AG09309 (cell line): Measurements from ENCODE around the gene FAM53A.
"Not testable (repeated sequence)": the region's sequence is repeated elsewhere in the genome, so short reads cannot be mapped to it uniquely, and the experiment has no call there.

Experiments used
- DNase-seq: peaks from one replicate; pipeline ENCODE4 v3.0.0-alpha.2; 2010; ENCODE audit warnings: low read depth
- H3K4me3 ChIP-seq: 2 replicates; pipeline ENCODE4 v1.5.1; 2011; ENCODE audit warnings: mild to moderate bottlenecking, low read depth, low read length, moderate library complexity; ENCODE audit not compliant: control insufficient read depth
- TF ChIP-seq, protein P1 (sequence below): IDR thresholded peaks from 2 replicates; pipeline ENCODE4 v1.5.1; 2011; ENCODE audit warnings: mild to moderate bottlenecking, low read depth, low read length, inconsistent platforms; ENCODE audit not compliant: insufficient read depth, control insufficient read depth; ENCODE audit errors: missing control alignments

The FAM53A gene

DNA sequence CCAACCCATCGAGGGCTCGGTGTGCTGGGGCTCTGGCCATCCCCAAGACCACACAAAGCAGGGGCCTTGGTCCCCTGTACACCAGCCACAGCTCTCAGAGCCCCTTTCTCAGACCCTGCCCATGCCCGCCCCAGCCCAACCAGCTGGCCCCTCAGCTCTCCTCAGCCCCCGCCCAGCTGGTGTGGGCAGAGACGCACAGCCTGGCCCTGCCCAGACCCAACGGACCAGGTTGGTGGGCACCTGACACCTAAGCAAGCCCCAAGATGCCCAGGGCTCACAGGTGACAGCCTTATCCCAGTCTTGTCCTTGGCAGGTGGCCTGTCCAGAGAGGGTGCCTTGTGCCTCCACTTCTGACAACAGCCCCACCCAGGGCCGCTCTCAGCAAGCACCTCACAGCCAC, 42.4 kb downstream of the FAM53A start:
- TF ChIP-seq, protein P1, sequence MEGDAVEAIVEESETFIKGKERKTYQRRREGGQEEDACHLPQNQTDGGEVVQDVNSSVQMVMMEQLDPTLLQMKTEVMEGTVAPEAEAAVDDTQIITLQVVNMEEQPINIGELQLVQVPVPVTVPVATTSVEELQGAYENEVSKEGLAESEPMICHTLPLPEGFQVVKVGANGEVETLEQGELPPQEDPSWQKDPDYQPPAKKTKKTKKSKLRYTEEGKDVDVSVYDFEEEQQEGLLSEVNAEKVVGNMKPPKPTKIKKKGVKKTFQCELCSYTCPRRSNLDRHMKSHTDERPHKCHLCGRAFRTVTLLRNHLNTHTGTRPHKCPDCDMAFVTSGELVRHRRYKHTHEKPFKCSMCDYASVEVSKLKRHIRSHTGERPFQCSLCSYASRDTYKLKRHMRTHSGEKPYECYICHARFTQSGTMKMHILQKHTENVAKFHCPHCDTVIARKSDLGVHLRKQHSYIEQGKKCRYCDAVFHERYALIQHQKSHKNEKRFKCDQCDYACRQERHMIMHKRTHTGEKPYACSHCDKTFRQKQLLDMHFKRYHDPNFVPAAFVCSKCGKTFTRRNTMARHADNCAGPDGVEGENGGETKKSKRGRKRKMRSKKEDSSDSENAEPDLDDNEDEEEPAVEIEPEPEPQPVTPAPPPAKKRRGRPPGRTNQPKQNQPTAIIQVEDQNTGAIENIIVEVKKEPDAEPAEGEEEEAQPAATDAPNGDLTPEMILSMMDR, result no peak
- DNase-seq, result no peak

DNA sequence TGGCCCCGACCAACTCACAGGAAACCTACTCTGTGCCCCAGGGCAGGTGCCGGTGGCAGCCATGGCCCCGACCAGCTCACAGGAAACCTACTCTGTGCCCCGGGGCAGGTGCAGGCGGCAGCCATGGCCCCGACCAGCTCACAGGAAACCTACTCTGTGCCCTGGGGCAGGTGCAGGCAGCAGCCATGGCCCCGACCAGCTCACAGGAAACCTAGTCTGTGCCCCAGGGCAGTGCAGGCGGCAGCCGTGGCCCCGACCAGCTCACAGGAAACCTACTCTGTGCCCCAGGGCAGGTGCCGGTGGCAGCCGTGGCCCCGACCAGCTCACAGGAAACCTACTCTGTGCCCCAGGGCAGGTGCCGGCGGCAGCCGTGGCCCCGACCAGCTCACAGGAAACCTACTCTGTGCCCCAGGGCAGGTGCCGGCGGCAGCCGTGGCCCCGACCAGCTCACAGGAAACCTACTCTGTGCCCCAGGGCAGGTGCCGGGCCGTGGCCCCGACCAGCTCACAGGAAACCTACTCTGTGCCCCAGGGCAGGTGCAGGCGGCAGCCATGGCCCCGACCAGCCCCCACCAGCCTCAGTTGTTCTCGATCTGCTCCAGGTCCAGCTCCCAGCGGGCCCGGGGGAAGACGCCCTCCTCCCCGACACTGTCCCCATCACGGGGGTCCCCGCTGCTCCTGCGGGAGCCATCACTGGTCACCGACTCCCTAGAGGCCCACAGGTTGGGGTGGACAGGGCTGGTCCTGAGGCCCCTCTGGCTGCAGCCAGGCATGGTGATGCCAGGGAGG, 43.2 kb downstream of the FAM53A start:
- not testable (repeated sequence) for H3K4me3 ChIP-seq, DNase-seq

More for the DNA sequence above, 42.4 kb downstream of the FAM53A start:
- H3K4me3 ChIP-seq, result no peak overlapping the region

DNA sequence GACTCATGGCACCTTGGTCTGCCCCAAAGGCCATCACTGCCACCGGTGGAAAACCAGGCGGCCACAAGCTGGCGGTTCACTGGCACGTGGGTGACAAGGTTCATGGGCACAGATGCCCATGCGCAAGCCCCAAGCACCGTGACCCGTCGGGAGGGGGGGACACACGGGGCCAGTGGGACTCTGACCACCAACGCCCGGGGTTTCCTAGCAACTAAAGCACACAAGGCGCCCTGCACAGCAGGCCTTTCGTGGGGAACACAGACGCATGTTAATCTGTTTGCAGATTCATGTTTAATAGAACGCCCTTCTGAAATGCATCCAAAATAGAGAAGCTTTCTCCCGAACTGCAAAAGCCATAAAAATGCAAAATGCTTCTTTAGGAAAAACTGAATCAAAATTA, 43.9 kb downstream of the FAM53A start:
- no peak overlapping the region for H3K4me3 ChIP-seq

DNA sequence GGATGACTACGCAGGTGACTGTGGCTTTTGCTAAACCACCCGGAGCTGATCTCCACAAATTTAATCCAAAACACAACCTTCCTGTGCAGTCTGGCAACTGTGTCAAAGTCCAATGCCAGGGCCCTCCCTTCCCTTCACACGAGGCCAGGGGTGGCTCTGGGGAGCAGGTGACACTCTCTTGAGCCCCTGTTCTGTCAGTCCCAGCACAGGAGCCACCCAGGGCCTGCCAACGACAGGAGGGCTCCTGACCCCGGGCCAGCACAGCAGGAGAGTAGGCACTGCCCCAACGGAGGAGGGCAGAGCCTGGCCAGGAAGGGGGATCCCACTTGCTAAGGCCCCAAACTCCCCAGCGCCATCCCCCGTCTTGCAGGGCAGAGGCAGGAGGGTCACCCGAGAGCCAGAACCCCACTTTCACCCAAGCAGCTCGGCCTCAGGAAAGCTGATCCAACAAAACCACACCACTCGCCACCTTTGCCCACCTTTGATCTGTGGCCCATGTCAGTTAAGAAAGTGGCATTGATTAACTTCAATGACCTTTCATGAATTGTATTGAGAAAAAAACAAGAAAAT, 44.7 kb downstream of the FAM53A start:
- DNase-seq, result no peak
- H3K4me3 ChIP-seq, result no peak overlapping the region
- TF ChIP-seq, protein P1, result no peak

More for the DNA sequence above, 43.9 kb downstream of the FAM53A start:
- TF ChIP-seq, protein P1, result no peak
- no peak for DNase-seq

DNA sequence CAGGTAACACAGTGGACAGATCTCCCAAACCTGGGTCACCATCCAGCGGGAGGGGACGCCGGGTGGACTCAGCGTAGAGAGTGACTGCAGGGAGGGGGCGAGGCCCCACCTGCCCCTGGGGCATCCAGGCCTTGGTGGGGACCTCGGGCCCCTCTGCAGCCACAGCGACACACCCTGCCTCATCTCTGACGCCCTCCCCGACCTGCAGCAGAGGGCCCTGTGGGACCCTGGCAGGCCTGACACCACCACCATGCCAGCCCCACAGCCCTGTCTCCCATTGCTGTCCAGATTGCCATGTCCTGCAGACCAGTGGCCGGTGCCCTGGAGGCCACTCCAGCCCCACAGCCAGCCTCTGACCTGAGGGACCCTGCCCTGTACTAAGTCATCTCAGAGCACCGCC, 45.2 kb downstream of the FAM53A start:
- no peak overlapping the region for H3K4me3 ChIP-seq
- TF ChIP-seq, protein P1, result no peak
- no peak for DNase-seq

DNA sequence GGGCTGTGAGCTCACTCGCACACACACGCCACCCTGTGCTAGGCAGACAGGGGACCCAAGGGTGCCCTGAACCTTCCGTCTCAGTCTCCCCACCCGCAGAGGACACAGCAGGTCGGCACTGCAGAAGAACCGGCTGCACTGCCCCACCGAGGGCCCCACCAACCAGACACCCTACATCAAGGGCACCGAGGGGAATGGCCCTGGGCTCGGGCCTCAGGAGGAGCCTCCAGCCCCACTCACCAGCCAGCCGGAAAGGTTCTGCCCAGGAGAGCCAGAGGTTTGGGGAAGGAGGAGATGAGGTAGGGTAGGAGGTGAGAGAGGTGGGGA, 45.9 kb downstream of the FAM53A start:
- TF ChIP-seq, protein P1, result no peak

DNA sequence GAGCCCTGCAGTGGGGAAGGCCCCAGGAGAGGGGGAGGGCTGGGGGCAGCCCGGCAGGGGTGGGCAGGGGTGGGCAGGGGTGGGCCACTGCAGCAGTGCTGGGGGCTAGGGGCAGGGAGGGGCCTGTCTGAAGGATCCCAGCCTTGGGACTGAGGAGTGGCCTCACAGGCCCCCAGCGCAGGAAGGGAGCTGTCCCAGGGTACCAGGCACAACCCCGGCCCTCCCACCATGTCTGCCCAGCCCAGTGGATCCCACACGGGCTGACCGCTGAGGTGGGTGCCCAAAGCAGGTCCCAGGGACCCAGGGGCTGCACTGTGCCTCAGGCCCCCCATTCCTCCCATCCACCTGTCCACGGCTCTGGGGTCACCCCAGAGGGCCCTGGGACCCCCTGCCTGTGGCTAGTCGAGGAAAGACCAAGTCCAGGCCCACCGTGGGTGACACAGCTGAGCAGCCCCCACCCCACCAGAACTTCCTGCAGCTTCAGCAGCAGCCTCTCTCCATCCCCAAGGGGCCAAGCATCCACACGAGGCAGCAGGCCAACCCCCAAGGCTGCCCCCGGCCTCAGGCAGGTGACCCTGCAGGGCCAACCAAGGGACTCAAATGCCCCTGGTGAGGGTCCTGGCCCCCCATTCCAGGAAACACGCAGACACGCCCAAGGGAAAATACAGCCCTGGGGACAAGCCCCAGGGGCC, 46.4 kb downstream of the FAM53A start:
- no peak for DNase-seq

More for the DNA sequence above, 45.9 kb downstream of the FAM53A start:
- H3K4me3 ChIP-seq, result no peak overlapping the region
- DNase-seq, result no peak

More for the DNA sequence above, 46.4 kb downstream of the FAM53A start:
- H3K4me3 ChIP-seq, result no peak overlapping the region
- TF ChIP-seq, protein P1, result no peak
